GM21576 (cell line): ENCODE data around the gene PTCD1.

Source experiments
- ATAC-seq: cut with Tn5 transposase; IDR thresholded peaks from one replicate; pipeline ENCODE4 v1.9.1; 2021; ENCODE audit warnings: mild to moderate bottlenecking, moderate library complexity; ENCODE audit not compliant: unreplicated experiment

PTCD1 gene

GRCh38 chr7:99408379-99409191 lies 30.0 kb downstream of the PTCD1 start, which contains the start of the genes BUD31 and PDAP1:
Gene BUD31 (plus strand): TSS chr7:99408969. CDS start chr7:99411093, 2,124 bp downstream.
Gene PDAP1 (minus strand): TSS chr7:99408597. CDS start chr7:99408548, 49 bp downstream.
- ATAC-seq, result peak; percentile 66

- no peak for ATAC-seq
Observed at GRCh38 chr7:99407872-99408378, 30.7 kb downstream of the PTCD1 start.

DNA sequence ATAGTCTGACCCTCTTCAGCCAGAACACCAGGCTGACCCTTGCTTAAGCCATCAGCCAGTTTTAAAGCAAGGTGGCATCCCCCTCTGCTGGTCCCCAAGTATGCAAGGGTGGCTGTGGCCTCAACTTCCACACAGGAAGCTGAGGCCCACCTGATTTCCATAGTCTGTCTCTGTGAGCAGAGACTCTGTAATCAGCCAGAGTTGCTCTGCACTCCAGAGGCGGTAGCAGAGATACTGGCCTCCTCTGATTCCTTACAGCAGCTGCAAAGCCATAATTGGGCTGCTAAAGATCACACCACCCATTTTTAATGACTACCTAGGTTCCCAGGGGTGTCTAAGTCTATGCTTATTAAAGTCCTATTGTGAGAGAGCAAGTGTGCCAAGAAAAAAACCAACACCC lies 32.0 kb downstream of the PTCD1 start:
- ATAC-seq, result no peak

GRCh38 chr7:99404977-99405320 lies 33.6 kb downstream of the PTCD1 start:
- ATAC-seq, result no peak

DNA sequence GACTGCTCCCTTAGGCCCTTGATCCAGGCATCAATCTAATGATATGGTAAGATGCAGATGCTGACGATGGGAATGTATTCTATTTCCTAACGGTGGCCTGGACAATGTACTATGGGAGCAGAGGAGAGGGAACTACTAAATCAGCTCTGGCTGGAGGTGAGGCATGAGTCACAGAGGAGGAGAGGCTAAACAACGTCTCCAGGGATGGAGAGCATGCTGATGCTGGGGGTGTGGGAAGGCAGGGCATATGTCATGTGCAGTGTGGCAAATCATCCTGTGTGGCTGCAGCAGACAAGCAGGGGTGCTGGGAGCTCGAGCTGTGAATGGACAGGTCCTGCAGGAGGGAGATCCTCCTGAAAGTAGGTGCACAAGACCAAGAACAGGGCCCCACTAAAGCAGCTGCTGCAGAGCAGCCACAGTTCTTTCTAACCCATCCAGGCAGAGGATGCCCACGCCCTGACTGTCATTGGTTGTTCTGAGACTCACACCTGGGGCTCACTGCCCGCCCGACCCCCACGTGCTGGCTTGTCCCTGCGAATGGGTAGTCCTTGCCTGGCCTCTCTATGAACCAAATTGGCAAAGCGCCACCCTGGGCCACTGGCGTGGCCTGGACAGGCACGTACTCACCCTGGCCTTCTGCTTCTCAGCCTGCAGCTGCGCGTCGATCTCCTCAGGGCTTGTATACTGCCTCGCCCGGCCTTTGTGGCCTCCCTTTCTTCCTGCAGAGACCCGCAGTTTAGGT lies 34.2 kb downstream of the PTCD1 start:
- no peak for ATAC-seq

GRCh38 chr7:99403764-99404163 lies 34.8 kb downstream of the PTCD1 start:
- no peak for ATAC-seq

- ATAC-seq, result no peak
Observed at GRCh38 chr7:99402854-99403253, 35.7 kb downstream of the PTCD1 start.

GRCh38 chr7:99399597-99399996 lies 39.0 kb downstream of the PTCD1 start:
- no peak for ATAC-seq

- no peak for ATAC-seq
Observed at GRCh38 chr7:99398891-99399445, 39.6 kb downstream of the PTCD1 start.

GRCh38 chr7:99397297-99397983 lies 41.2 kb downstream of the PTCD1 start:
- ATAC-seq, result no peak

- ATAC-seq, result no peak
Observed at GRCh38 chr7:99396418-99397296, 41.9 kb downstream of the PTCD1 start.

DNA sequence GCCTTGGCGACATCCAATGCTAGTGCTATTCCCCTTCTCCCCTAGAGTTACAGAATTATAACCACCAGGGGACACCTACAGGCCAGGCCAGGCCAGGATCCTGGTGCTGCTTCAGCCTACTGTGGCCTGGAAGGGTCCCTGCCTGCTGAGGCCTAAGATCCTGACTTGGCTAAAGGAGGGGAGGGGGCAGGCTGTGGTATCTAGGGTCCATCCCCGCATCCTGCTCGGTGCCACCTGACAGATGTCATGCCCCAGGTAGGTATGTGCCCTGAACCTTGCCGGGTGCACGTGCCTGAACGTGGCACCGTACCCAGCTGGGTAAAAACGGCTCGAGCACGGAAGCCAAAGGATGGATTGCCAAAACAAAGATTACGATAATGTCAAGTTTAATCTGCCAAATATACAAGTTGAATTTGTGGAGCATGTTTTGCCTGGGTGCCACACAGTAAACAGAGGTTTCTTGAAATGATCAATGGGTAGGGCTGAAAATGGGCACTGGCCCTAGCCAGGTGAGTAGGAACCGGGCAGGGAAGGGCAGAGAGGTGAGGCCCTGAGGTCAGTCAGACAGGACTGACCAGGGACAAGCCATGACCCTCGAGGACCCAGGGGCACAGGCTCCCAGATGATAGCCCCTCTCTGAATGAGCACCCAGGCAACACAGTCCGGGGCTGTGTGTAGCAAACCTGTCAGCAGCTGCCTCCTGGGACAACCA lies 42.8 kb downstream of the PTCD1 start:
- ATAC-seq, result no peak

DNA sequence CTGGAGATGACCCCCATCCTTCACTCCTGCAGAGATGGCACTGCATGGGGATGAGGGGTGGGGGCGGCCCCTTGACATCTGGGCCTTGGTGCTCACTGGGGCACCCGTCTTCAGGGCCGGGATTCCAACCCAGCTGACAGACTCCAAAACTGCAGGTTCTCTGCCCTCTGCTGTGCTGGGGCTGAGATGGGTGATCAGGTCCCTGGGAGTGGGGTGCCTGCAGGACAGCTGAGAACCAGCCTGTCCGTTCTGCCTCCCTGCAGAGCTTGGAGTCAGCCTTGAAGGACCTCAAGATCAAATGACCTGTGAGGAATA lies 44.5 kb downstream of the PTCD1 start:
- ATAC-seq, result no peak

DNA sequence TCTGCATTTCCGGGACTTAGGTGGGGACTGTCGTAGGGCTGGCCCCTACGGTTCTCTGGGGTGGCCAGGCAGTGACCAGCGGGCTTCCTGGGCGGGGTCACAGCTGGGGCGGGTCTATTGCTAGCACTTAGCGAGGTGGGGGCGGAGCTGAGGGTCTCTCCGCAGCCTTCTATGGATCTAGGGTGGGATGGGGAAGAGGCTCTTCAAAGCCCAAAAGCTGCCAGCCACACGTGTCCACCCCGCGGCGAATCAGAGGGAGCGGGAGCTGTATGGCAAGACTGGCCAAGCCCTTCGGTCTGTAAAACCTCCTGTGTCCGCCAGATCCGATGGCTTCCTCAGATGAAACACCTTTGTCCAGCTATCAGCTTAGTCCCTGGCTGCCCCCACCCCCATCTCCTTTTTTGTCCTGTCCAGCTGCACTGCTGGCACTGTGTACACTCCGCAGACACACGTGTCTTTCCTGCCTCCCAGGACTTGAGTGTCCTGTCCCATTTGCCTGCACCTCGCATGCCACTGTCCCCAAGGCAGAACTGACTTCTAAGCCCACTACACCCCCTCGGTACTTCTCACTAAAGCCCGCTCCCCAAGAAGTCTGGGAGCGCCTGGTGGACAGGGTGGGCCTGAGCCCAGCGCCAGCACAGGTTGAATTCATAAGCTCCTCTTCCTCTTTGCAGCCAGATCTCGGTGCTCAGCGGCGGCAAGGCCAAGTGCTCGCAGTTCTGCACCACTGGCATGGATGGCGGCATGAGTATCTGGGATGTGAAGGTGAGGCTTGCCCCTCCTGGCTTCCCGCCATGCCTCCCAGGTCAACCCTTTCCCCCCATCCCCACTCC lies 45.0 kb downstream of the PTCD1 start:
- ATAC-seq, result peak; percentile 7

GRCh38 chr7:99392659-99393354 lies 45.8 kb downstream of the PTCD1 start:
- peak; percentile 50 for ATAC-seq

DNA sequence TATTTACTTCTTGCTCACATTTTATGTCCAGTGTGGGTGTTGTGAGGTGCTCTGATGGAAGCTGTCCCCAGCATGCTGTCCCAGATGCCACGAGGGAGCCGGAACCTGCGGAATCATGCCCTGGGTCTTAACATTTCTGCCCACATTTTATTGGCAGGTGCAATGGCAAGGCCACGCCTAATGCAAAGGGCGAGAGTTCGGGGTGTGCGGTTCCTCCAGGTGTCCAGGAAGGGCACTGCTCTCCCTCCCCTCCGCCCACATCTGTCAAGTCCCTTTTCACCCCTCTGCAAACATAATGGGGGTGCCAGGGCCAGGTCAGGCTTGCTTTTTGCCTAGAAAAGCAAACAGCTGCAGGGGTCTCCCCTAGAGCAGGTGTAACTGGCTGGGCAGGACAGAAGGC lies 46.6 kb downstream of the PTCD1 start:
- ATAC-seq, result no peak

- ATAC-seq, result no peak
Observed at GRCh38 chr7:99390941-99391602, 47.5 kb downstream of the PTCD1 start.

DNA sequence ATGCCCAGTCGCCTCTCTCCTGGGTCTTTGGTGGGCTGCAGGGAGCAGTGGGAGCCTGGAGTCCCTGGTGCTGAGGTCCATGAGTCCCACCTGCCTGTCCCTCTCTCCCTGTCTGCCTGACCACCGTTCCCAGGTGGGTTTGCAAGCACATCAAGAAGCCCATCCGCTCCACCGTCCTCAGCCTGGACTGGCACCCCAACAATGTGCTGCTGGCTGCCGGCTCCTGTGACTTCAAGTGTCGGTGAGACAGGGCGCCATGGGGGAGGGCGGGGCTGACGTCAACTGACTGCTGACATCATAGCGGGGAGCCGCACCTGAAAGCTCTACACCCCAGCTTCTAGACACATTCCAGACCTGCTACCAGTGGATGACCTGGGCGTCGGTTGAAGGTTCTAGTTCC lies 48.8 kb downstream of the PTCD1 start:
- ATAC-seq, result no peak
